Measurements from ENCODE around the gene POC1B.

The POC1B gene

DNA sequence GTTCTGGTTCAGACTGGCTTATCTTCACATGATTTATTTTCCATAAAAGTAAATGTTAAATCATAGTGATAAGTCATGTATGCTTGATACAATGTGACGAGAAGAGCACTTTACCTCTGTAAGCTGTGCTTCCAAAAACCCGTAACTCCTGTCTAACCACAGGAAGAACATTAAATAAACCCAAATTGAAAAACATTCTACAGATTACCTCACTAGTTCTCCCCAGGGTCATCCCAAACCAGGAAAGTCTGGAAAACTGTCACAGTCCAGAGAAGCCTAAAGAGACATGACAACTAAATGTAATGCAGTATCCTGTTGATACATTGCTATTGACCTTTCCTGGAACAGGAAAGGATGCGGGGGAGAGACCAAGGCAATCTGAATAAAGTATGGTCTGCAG lies 141.0 kb downstream of the POC1B start:
- no peak for DNase-seq (ENCODE audit: low spot score)

DNA sequence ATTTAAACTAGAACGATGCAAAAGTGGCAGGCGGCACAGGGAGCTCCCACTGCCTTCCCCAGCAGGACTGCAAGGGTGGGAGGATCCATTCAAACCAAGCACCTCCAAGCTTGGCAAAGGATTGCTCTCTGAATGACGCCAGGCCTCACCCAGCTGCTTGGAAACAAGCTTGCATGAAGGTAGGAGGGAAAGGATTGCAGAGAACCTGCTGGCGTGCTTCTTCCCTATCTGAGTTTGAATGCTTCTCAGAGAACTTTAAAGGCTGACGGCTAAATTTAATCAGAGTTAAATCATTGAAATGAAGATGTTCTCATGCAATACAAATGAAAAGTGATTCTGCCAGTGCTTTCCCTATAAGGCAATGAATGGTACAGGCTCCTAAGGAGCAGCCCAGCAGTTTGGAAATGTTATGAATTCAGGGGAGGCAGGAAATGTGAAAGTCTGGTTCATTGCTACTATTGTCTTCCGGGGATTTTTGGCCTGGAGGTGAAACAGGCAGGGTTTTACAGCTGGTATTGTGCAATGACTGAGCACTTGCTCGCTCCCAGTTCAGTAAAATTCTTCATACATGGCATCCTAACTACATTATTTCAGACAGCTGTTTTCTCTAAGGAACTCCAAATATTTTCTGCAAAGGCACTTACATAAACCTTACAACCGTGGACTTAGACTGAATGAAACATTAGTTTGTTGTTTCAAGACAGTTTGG lies 141.6 kb downstream of the POC1B start:
- DNase-seq (ENCODE audit: low spot score): no peak

DNA sequence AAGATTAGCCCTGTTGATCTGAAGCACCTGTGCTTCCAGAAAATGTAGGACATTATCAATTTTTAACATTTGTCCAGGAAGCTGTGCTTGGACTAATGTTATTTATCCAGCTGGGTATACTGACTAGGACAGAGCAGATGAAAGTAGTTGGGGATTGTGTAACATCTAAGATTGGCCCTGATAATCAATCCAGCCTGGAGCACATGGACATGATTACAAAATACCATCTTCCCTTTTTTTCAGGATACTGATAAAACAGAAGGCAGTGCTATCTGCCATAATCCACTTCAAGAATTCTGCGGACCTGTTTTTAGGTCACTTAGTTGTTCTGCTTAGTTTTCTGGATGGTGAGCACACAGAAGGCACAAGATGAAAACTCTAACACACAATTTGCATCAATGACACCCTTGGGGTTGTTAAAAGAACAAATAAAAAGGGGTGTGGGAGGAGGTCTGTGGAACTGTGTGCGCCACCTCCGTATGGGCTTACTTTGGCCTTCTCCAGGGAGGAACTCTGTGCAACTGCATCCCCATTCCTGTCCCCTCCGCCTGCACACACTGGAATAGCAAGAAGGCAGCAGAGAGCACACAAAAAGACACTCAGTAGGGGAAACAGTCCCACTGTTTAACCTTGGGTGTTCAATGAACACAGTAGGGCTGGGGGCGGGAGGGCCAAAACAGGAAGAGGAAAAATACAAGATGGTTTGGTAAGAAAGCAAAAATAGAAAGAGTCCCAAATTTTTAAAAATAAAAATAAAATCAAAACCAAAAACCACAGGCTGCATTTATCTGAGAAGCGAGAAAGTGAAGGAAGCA lies 142.4 kb downstream of the POC1B start:
- no peak for DNase-seq (ENCODE audit: low spot score)

DNA sequence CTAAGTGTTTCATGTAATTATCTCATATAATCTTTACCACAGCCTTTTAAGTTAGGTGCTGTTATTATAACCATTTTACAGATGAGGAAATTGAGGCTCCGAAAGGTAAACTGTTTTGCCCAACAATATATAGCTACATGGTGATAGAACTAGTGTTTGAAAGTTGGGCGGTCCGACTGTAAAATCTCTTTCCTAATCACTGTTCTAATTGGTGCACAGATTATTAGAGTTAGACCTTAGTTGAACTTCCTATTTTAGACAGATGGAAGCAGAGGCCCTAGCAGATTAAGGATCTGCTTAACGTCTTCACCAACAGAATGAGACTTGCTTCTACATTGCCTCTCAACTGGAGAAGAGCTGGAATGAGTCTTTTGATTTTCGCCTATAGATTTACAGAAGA lies 143.5 kb downstream of the POC1B start:
- DNase-seq (ENCODE audit: low spot score): no peak

DNA sequence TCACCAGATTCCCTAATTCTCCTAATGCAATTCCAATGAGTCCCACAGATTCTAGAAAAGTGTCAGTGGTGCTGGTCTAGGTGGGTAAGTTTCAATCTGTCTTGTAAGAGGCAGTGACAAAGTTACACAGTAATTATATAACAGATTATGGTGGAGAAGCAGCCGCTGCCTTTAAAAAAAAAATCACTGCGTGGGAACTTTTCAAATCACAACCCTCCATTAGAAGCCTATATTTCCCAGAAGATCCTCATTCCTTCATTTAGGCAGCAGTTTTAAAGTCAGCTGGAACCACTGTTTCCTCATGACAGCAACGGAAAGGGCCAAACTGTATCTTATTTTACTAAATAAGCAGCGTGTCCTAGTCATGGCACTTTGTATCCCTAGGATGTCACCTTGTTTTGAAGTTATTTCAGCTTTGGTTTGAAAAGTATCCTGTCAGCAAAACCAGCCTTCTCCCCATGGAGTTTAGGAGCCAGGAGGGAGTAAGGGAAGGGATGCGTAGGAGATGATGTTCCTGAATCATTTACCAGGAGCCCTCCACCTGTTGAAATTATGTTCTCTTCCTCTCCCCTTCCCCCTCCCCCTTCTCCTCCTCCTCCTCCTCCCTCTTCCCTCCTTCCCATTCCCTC lies 145.9 kb downstream of the POC1B start:
- no peak for DNase-seq (ENCODE audit: low spot score)

DNA sequence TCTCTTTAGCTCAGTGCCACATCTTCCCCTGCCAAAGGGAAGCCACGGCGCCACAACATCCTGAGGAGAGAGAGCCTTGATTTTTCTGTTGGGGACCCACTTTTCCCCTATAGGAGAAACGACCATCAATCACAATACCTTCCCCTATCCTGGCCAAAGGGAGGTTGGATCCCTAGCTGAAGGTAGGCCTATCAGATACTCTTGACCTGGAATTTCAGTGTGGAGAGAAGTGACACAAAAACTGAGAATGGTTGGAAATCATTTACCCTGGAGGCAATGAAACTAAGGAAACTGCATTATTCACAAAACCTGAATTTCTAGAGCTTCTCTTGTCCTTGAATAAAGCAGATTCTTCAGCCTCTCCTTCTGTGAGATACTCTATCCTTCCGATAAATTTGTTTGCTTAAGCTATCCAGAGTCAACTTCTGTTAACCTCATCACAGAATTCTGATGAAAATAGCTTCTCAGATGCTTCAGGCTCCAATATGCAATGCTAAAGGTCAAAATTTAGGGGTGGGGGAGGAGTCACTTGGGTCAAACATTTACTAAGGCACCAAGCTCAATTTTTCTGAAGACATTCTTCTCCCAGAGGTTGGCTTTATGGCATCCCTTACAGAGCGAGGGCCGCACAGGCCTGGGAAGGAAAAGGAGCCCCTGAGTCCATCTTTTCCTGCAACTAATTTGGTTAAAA lies 146.6 kb downstream of the POC1B start:
- no peak for DNase-seq (ENCODE audit: low spot score)

DNA sequence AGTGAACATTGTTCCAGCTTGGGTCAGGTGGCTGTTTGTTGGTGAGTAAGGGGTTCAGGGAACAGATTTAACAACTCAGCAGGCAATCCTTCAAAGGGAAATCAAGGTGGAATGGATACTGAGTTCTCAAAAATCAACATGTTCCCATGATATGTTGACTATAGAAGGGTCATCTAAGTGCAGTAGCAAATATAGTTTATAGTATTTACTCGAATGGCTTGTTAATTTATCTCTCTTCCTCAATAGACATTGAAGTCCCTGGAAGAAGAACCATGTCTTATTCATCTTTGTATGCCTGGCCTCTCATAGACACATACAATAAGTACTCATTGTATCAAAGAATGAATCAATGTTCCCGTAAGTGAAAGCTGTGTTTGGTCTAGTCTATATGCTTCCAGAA lies 149.0 kb downstream of the POC1B start:
- DNase-seq (ENCODE audit: low spot score): no peak

DNA sequence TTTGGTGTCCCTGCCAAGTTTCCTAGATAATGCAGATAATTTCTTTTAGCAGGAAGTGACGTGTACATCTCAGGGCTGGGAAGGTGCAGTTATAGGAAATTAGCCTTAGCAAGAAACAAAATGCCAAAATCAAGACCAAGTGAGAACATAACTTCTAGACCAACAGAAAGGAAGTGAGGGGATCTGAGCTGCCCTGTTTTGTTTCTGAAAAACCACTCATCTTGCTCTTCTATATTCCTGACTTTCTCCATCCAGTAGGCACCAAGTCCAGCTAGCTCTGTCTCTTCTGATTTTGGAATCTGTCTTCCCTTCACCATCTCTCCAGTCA lies 149.7 kb downstream of the POC1B start:
- DNase-seq (ENCODE audit: low spot score): no peak

DNA sequence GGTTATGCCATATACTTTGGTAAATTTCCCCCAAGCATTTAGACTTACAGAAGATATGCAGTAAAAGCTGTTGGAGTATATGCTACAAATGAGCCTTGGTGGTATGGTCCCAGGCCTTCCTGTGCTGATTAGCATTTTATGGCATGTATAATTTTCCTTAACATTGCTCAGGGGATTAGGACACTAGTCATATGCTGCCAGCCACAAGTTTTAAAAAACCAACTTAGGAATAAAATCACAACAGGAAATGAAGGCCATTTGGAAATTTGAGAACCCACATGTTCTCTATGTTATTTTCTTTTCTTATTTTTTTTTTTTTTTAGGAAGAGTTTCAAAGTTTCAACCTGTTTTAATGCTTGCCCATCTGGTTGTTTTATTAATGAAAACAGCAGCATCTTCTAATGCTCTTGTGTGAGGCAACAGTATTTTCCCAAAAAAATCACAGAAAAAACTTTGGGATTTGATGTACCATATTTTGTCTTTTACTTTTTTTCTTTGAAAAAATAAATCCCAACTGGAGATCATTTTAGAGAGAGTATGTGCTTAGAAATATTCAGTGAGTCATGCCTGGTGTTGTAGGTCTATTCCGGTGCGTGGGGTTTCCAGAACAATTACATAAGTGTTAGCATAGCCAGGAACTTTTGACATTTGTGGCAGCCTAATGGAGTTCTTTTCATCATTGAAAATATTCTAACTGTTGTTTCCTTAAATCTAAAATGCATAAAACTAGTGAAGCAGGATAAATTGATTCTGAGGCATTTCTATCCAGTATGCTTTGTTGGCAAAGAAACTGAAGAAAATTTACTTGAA lies 151.9 kb downstream of the POC1B start:
- no peak for DNase-seq (ENCODE audit: low spot score)

DNA sequence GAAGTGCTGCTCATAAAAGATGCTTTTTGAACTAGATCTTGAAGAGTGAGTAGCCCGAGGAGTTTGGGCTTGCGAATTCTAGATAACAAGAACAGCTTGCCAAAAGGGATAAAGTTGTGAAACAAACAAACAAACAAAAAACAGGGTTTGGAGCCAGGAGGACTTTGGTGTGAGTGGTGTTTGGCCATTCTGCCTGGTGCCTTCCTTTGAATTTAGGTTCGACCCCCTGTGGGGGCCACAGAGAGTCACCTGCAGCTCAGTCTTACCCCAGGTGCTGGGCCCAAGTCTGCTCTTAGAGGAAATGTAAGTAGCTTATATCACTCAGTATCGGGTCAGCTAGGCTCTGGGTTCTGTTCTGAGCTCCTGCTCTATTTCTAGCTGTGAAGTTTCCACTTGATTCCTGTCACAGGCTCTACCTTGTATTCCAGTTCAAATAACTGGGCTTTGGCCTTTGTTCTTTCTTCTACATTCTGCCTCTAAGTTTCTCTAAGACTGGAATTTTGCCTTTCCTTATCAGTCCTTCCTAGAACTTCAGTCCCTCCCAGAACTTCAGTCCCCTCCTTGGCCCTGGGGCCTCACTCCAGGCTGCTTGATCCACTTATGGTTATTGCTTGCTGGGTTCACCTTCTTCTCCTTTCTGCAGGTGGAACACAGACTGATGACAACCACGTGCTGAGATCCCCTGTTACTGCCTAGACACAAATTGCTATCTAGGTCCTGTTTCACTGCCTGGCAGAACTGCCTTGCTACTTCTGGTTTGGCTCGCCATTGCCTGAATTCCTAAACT lies 153.1 kb downstream of the POC1B start:
- no peak for DNase-seq (ENCODE audit: low spot score)

DNA sequence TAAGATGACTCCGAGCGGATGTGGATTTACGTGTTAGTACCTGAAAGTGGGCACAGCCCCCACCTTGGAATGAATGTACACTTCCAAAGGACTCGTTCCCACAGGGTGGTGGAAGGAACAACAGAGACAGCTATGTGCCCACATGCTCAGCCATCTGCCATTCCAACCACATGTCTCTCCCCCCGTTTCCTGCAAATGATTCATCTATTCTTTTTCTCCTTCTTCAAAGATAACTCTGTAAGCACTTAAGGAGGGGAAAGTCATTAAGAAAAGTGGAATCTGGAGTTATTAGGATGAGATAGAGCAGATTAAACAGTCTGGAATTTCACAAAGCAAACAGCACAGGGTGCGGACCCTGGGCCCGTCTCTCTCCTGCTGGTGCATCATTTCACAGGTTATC lies 155.0 kb downstream of the POC1B start:
- DNase-seq (ENCODE audit: low spot score): no peak

DNA sequence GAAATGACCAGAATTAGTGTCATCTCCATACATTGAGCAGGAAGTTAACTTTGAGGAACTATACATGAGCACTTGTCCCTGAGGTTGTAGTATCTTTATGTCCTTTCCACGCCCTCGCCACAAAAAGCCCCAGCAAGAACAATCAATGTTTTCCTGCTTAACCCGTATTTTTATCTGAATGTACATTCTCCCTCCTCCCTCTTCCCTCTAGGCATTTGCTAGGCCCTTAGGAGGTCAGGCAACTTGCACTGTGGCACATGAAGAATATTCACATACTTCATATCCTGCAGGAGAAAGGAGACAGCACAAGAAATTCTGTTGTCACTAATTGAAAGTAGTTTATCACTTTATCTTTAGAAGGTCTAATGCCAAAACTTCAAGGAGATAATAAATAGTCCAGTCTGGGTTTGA lies 155.4 kb downstream of the POC1B start:
- no peak for DNase-seq (ENCODE audit: low spot score)

Measured in germinal center (tissue), 1 donor.